ENCODE data around the gene ASTN2. TPM values are rescaled to one million over a fixed set of nuclear protein-coding genes. Genes with fewer than 3 reads are reported as not detected.

The ASTN2 gene
- total and polyA plus RNA-seq, 9 of the 15 experiments (the other 6 are each of a cell fraction or from before 2014, with no cell fraction given): 0.56 to 3.5 (median 1.9) TPM

GRCh38 chr9:116466271-116467235 lies 948.3 kb downstream of the ASTN2 start (continued):
- TF ChIP-seq ZNF12 (CRISPR knock-in tag; IDR thresholded peaks at IDR 0.05): 0 out of 2 replicates have a peak, but pooled peaks have one; percentile 25
- TF ChIP-seq C11orf30 (IDR thresholded peaks at IDR 0.05; ENCODE audit: low read depth): no peak
- TF ChIP-seq, protein P1, sequence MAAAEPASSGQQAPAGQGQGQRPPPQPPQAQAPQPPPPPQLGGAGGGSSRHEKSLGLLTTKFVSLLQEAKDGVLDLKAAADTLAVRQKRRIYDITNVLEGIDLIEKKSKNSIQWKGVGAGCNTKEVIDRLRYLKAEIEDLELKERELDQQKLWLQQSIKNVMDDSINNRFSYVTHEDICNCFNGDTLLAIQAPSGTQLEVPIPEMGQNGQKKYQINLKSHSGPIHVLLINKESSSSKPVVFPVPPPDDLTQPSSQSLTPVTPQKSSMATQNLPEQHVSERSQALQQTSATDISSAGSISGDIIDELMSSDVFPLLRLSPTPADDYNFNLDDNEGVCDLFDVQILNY (CRISPR knock-in tag; IDR thresholded peaks at IDR 0.05): no peak

DNA sequence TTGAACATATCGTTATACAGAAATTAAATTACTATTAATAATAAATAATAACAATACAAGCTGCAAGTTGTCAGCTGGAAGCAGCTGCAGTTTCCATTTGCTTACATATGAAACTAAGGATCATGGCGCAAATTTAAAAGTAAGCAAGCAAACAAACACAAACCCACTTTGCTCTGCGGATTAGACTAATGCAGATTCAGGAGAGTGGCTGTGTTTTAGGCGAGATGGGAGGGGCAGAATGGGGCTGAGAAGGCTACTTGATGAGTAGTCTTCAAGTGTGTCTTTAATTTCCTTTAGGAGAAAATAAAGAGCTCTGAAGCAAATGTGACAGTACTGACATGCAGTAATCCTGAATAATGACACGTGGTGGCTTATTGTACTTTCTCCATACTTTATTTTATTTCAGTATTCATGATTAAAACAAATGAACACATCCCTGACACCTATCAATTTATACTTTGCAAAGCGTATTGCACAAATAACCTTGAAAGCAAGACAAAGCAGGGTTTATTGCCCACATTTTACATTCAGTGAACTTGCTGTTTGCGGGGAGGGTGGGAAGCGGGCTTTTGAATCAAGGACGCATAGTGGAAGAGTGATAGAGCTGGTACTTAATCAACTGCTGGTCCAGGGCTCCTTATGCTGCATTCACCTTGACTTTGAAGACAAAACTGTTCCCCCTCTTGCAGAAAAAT lies 949.1 kb downstream of the ASTN2 start:
- Histone ChIP-seq H3K9ac (ENCODE audit: insufficient read depth in 1 of 2, low read depth in 2 of 2, low read length in 2 of 2) (peak overlapping the region in 1 of 2 experiments; percentile 70; a peak in 2 of 4 replicates), H3K79me2 (ENCODE audit: control insufficient read depth, insufficient read depth, low read length) (no peaks in the 10 kb centered on the region), H3K36me3 (ENCODE audit: control insufficient read depth, insufficient read depth, low read length) (no peaks in the 10 kb centered on the region), H2AFZ (ENCODE audit: low read depth, low read length) (peak overlapping the region; percentile 35; the same call in 1 of the 2 replicates), H3K9me1 (ENCODE audit: control insufficient read depth, insufficient read depth, low read length) (no peaks in the 10 kb centered on the region), H3K4me1 (replicated peaks in 1 of 2; ENCODE audit: control insufficient read depth in 2 of 2, insufficient read depth in 2 of 2, low read length in 2 of 2) (peaks cover 28 to 83% of the 10 kb centered on the region in 2 experiments), H3K27me3 (ENCODE audit: control insufficient read depth in 2 of 2, insufficient read depth in 2 of 2, low read length in 2 of 2) (no peaks in the 10 kb centered on the region), H3K4me3 (peak overlapping the region; percentile 17; the same call in 1 of the 2 replicates), H3K4me2 (ENCODE audit: insufficient read depth, low read length) (peak overlapping the region; percentile 76), H4K20me1 (replicated peaks; ENCODE audit: control insufficient read depth, insufficient read depth, low read length) (no peaks in the 10 kb centered on the region), H3K27ac (ENCODE audit: extremely low read depth, low read depth, low read length) (peak overlapping the region; percentile 95), H3K9me3 (replicated peaks; ENCODE audit: control insufficient read depth, insufficient read depth, low read depth, low read length) (no peaks in the 10 kb centered on the region)
- ChIA-PET CTCF (ENCODE audit: low intra/inter-chr PET ratio) (no interaction called here), POLR2A (interaction anchor here (1.0 to 1.9 kb wide), 9 partner anchors 15 to 167 kb away, joined by 3 to 8 read pairs (median 3); no protein-coding TSS in a partner anchor)
- FAIRE-seq (no peak), DNase-seq (ENCODE audit: extremely low read depth in 1 of 4, low spot score in 3 of 4) (peak in 1 of 4 experiments; percentile 53), ATAC-seq (peak; percentile 43)
- BruUV-seq (replicated peaks): TSS peak; percentile 88
- intact Hi-C loops (cut with micrococcal nuclease): loop anchor here (1.0 to 2.0 kb wide), 3 partner anchors 28 to 75 kb away; no protein-coding TSS in a partner anchor
- WGBS (ENCODE audit: insufficient coverage, low coverage, missing lambda C conversion rate): 3% methylated on average over 9 of the region's 9 CpGs
- in situ Hi-C loops (cut with MboI): no loop called here
- TF ChIP-seq BRF1 (IDR thresholded peaks at IDR 0.05; ENCODE audit: borderline replicate concordance, extremely low read depth, insufficient read length) (no peak), SUPT5H (IDR thresholded peaks at IDR 0.05) (0 out of 2 replicates have a peak, but pooled peaks have one; percentile 12), ZNF589 (CRISPR knock-in tag; IDR thresholded peaks at IDR 0.05; ENCODE audit: low read depth) (no peak), TSC22D4 (tag; IDR thresholded peaks at IDR 0.05) (no peak), TCF7L2 (IDR thresholded peaks at IDR 0.05; ENCODE audit: low read depth, low read length) (no peak), ZNF398 (CRISPR knock-in tag; IDR thresholded peaks at IDR 0.05) (no peak), HEY1 (CRISPR knock-in tag; IDR thresholded peaks at IDR 0.05; ENCODE audit: borderline replicate concordance) (no peak), TFAP4 (CRISPR knock-in tag; IDR thresholded peaks at IDR 0.05; ENCODE audit: borderline replicate concordance) (no peak)
- TF ChIP-seq, protein P2, sequence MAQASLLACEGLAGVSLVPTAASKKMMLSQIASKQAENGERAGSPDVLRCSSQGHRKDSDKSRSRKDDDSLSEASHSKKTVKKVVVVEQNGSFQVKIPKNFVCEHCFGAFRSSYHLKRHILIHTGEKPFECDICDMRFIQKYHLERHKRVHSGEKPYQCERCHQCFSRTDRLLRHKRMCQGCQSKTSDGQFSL (CRISPR knock-in tag; IDR thresholded peaks at IDR 0.05): no peak
- TF ChIP-seq, protein P2 (tag; IDR thresholded peaks at IDR 0.05): no peak; a peak in 1 of 4 replicates

Data from K562 (cell line).